Measurements from ENCODE around the gene ADARB1.

DNA sequence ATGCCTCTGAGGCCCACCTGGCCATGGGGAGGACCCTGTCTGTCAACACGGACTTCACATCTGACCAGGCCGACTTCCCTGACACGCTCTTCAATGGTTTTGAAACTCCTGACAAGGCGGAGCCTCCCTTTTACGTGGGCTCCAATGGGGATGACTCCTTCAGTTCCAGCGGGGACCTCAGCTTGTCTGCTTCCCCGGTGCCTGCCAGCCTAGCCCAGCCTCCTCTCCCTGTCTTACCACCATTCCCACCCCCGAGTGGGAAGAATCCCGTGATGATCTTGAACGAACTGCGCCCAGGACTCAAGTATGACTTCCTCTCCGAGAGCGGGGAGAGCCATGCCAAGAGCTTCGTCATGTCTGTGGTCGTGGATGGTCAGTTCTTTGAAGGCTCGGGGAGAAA lies 101.8 kb downstream of the ADARB1 start:
- TF ChIP-seq EZH2 (IDR thresholded peaks at IDR 0.05; ENCODE audit: borderline replicate concordance, low read depth, low read length, poor library complexity, severe bottlenecking): no peak
- TF ChIP-seq, protein P1, sequence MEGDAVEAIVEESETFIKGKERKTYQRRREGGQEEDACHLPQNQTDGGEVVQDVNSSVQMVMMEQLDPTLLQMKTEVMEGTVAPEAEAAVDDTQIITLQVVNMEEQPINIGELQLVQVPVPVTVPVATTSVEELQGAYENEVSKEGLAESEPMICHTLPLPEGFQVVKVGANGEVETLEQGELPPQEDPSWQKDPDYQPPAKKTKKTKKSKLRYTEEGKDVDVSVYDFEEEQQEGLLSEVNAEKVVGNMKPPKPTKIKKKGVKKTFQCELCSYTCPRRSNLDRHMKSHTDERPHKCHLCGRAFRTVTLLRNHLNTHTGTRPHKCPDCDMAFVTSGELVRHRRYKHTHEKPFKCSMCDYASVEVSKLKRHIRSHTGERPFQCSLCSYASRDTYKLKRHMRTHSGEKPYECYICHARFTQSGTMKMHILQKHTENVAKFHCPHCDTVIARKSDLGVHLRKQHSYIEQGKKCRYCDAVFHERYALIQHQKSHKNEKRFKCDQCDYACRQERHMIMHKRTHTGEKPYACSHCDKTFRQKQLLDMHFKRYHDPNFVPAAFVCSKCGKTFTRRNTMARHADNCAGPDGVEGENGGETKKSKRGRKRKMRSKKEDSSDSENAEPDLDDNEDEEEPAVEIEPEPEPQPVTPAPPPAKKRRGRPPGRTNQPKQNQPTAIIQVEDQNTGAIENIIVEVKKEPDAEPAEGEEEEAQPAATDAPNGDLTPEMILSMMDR (conservative IDR thresholded peaks at IDR 0.05; ENCODE audit: low read depth, low read length): no peak
